Cerebellar cortex (tissue), 1 donor: Measurements from ENCODE around the gene CDH5.
"Not testable (repeated sequence)": the region's sequence is repeated elsewhere in the genome, so short reads cannot be mapped to it uniquely, and the experiment has no call there.

ENCODE experiments used
- DNase-seq: peaks from one replicate; pipeline ENCODE4 v3.0.0-alpha.2; 2015; ENCODE audit warnings: low spot score

CDH5 gene

DNA sequence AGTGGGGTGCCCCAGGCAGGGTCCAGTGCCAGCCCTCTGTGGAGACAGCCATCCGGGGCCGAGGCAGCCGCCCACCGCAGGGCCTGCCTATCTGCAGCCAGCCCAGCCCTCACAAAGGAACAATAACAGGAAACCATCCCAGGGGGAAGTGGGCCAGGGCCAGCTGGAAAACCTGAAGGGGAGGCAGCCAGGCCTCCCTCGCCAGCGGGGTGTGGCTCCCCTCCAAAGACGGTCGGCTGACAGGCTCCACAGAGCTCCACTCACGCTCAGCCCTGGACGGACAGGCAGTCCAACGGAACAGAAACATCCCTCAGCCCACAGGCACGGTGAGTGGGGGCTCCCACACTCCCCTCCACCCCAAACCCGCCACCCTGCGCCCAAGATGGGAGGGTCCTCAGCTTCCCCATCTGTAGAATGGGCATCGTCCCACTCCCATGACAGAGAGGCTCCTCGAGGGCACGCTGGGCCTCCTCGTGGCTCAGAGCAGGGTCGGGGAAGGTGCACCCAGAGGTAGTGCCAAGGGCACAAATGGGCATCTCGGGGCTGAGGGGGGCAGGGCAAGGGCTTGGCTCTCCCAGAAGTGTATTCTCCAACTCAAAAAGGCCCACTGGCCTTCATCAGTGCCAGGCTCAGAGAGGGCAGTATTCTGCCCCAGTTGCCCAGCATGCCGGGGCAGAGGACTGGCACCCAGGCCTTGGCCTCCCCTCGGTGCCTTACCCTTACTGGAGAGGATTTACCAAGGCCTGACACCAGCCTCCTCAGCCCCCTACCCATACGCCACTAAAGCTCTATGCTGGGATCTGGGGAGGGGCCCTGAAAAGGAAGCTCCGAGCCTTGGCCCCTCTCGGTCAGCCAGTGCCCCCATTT, at the start of gene CDH5:
Gene CDH5, plus strand, starts transcription at position 259 of the 867 bp plus-strand sequence. CDS start 12,647 bp downstream, outside the sequence.
- peak; percentile 54 for DNase-seq

- DNase-seq = no peak
These were observed 48.0 kb upstream of the CDH5 start for GRCh38 chr16:66318505-66318904.

- no peak for DNase-seq
These were observed 45.7 kb upstream of the CDH5 start for GRCh38 chr16:66320774-66321173.

GRCh38 chr16:66322174-66322573, 44.3 kb upstream of the CDH5 start:
- DNase-seq = no peak

- no peak for DNase-seq
These were observed 41.5 kb upstream of the CDH5 start for GRCh38 chr16:66324815-66325515.

GRCh38 chr16:66325717-66326376, 40.6 kb upstream of the CDH5 start:
- DNase-seq = no peak

DNA sequence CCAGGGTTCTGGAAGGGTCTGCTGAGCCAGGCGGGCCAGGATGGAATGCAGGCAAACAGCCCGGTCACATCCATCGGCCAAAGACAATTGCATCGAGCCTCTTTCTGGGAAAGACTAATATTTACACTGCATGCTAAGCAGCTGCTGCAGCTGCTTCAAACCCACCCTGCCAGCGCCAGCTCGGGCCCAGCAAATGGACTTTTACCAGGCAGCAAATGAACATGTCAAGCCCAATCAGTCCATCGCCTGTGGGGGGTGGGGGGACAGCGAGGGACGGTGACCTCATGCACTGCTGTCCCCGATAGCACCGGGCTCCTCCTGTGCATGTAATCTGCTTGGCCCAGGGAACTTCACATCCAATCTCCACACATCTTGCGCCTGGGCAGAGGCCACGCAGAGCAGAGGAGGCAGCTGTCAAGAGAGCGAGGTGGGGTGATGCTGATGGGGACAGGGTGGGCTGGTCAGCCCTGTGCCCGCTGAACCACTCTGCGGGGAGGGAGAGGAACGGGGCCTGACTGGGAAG, 39.4 kb upstream of the CDH5 start:
- peak; percentile 6 for DNase-seq

DNA sequence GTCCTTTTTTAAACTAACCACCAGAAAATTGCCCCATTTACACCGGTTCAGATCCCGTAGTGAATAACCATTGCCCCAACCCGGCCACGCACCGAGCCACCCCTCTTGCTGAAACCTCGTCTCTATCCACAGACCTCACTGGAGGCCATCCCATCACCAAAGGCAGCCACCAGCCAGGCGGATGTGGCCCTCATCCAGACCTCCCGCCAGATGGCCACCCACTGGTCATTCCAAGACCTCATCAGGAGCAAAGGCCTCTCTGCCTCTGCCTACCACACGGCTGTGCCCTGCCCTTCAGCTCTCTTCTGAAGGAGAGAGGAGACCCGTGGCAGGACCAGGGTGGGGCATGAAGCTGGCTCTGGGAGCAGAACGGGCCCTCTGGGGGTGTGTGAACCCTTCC, 38.2 kb upstream of the CDH5 start:
- DNase-seq = no peak

- DNase-seq = not testable (repeated sequence)
These were observed 35.0 kb upstream of the CDH5 start for GRCh38 chr16:66331464-66331863.

DNA sequence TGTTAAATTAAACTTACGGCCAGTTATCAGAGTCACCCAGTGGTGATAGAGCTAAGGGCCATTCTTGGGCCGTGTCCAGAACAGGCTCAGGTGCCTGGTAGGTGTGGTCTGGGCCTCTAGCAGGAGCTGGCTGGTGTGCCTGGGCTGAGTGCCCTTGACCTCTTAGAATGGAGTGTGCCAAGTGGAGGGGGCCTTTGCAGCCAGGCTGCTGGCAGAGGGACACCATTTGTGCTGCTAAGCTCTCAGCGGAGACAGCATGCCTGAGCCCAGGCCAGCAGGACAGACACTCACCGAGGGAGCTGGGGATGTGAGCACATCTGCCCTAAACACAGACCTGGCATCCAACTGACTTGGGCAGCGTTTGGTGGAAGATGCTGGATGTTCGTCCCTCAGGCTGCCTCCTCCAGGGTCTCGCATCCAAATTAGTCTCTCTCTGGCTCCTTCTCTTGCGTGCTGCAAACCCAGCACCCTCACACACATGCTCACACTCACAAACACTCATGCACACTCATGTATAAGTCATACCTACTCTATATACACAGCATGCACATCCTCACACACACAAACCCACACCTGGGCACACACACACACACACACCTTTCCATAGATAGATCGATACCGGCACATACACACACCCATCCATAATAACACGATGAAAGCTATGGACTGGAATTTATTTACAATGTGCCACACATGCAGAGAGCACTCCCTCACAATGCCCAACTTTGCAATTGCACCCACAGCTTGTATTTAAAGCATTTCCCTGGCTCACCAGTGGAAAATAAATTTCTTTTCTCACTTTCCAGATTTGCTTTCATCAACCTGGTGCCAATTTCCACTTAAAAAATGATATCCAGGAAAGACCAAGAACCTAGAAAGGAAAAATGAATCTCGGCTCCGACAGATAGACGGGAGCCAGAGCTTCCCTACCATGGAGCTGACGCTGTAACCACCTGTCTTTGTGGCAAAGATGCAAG, 33.6 kb upstream of the CDH5 start:
- no peak for DNase-seq

DNA sequence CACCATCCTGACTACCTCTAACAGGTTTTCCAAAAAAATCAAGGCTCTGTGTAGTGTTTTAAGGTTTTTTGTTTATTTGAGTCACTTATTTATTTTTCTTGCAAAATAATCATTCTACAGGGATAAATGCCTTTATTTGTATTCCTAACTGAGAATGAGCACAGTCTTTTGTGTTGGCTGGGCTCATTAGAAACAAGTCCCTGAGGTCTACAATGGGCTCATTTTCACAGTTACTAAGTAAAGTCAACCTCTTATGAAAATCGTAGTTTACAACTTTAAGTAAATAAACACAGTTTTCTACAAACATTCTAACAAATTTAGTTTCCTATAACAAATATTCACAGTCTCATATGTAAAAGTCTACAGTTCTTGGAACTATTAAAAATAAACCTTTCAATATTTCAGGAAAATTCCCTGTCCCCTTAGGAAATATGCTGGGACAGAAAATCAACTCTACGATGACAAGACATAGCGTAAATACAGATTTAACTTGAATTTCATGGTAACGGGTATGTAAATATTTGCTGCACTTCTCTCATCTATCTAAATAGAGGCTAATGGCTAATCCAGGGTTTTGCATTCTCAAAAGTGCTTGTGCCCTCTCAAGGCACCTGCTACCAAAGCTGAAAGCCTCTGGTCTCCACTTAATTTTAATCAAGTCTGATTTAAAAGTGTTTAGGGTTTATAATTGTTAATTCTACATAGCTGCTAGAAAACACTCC, 31.5 kb upstream of the CDH5 start:
- no peak for DNase-seq

DNA sequence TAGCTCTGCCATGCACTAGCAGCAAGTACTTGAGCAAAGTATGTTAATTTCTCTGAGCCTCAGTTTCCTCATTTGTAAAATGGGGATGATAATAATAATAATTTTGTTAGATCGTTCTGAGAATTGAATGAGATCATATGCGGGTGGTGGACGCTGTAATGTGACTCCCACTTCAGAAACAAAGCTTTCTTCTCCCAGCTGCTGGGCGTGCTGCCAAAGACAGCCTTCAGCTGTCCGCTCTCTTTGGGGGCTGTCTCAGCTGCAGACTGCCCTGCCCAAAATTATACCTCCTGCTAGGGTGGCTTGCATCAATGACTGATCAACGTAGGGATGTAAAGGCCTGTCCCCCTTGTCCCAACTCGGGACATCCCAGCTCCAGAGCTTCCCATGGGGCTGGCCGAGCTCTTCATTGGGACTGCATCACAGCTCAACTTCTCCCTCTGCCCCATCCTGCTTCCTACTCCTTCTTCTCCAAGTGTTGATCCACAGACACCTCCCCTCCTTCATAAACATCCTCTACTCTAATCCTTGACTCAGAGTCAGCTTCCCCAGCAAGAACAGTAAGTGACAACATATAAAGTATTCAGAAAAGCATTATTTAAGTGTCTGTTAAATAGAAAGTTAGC, 30.7 kb upstream of the CDH5 start:
- DNase-seq = no peak

- DNase-seq = no peak
These were observed 28.9 kb upstream of the CDH5 start for GRCh38 chr16:66337463-66338188.

- no peak for DNase-seq
These were observed 24.1 kb upstream of the CDH5 start for GRCh38 chr16:66342294-66342900.

DNA sequence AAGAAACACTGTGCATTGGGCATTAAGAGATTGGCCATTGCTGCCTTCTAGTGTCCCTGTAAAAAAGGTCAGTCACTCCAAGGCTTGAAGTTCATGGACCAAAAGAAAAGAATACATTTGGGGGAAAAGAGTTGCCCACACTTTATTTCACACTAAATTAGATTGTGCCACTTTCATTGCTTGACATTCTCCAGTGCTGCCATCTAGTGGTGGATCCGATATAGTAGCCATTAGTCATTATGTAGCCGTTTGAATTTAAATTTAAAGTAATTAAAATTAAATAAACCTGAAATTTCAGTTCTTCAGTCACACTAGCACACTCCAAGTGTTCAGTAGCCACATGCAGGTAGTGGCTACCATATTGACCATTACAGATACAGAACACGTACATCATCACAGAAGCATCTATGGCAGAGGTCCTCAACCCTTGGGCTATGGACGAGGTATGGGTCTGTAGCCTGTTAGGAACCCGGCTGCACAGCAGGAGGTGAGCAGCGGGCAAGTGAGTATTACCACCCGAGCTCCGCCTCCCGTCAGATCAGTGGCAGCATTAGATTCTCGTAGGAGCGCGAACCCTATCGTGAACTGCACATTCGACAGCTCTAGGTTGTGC, 21.9 kb upstream of the CDH5 start:
- DNase-seq = peak; percentile 40

GRCh38 chr16:66346221-66346620, 20.3 kb upstream of the CDH5 start:
- DNase-seq = no peak

GRCh38 chr16:66352304-66352703, 14.2 kb upstream of the CDH5 start:
- no peak for DNase-seq

- no peak for DNase-seq
These were observed 13.4 kb upstream of the CDH5 start for GRCh38 chr16:66353055-66353454.
